T-helper 1 cell treated with Interleukin-12 subunit alpha and Interleukin-12 subunit beta and Interleukin-4 antibody, amounts not matched to agents 30 μg/mL and 1 μg/mL, for 36 hours (primary cell): ENCODE measurements around the gene BAIAP2.

ENCODE experiments used
- H3K27ac Mint-ChIP-seq: one replicate; pipeline ENCODE4 v1.8.0; 2021; ENCODE audit warnings: mild to moderate bottlenecking, mixed read lengths
- H3K27me3 Mint-ChIP-seq: one replicate; pipeline ENCODE4 v1.8.0; 2021; ENCODE audit warnings: low read depth, mixed read lengths
- H3K36me3 Mint-ChIP-seq: one replicate; pipeline ENCODE4 v1.8.0; 2021; ENCODE audit warnings: low read depth, mixed read lengths
- H3K4me1 Mint-ChIP-seq: one replicate; pipeline ENCODE4 v1.8.0; 2021; ENCODE audit warnings: low read depth, mixed read lengths
- H3K4me3 Mint-ChIP-seq: one replicate; pipeline ENCODE4 v1.8.0; 2021; ENCODE audit warnings: mild to moderate bottlenecking, moderate library complexity, mixed read lengths
- H3K9me3 Mint-ChIP-seq: one replicate; pipeline ENCODE4 v1.8.0; 2021; ENCODE audit warnings: mixed read lengths

Gene BAIAP2

GRCh38 chr17:81114351-81115093 is 79.6 kb downstream of the BAIAP2 start:
- H3K27ac Mint-ChIP-seq = no peak overlapping the region
- H3K36me3 Mint-ChIP-seq = no peaks in the 10 kb centered on the region
- no peaks in the 10 kb centered on the region for H3K27me3 Mint-ChIP-seq
- no peak overlapping the region for H3K4me3 Mint-ChIP-seq
- H3K4me1 Mint-ChIP-seq = peaks cover 2% of the 10 kb centered on the region
- no peaks in the 10 kb centered on the region for H3K9me3 Mint-ChIP-seq

GRCh38 chr17:81115219-81115618 is 80.3 kb downstream of the BAIAP2 start:
- no peak overlapping the region for H3K27ac Mint-ChIP-seq
- H3K9me3 Mint-ChIP-seq = no peaks in the 10 kb centered on the region

DNA sequence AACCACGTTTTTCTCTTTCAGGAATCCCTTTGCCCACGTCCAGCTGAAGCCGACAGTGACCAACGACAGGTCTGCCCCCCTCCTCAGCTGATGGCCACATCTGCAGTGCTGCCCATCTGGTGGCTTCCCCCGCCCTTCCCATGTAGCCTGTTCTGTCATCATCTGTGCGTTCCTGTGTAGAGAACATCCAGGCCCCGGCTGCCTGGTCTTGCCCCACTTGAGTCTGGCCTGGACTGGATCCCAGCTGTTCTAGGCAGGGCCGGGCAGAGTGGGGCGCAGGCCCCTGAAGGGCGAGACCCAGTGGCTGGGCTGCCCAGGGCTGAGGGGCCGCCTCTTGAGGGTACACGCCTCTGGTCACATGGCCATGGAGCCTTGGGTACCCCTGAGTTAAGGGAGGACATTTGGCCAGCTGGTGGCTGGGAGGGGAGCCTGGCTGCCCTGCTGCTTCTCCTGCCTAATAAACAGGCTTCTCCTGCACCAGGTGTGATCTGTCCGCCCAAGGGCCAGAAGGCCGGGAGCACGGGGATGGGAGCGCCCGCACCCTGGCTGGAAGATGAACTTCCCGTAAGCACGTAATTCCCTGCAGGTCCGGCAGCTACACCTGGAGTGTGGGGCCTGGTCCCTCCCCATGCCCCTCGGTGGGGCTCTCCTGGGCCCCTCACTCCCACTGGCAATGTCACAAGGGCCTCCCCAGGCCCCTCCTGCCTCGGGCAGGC is 81.0 kb downstream of the BAIAP2 start:
- no peak overlapping the region for H3K4me3 Mint-ChIP-seq
- peaks cover 2% of the 10 kb centered on the region for H3K4me1 Mint-ChIP-seq
- no peaks in the 10 kb centered on the region for H3K36me3 Mint-ChIP-seq
- H3K9me3 Mint-ChIP-seq = no peaks in the 10 kb centered on the region
- H3K27me3 Mint-ChIP-seq = no peaks in the 10 kb centered on the region
- H3K27ac Mint-ChIP-seq = no peak overlapping the region

More at GRCh38 chr17:81115219-81115618, 80.3 kb downstream of the BAIAP2 start:
- H3K27me3 Mint-ChIP-seq = no peaks in the 10 kb centered on the region
- H3K4me1 Mint-ChIP-seq = peaks cover 2% of the 10 kb centered on the region
- H3K4me3 Mint-ChIP-seq = no peak overlapping the region
- no peaks in the 10 kb centered on the region for H3K36me3 Mint-ChIP-seq

DNA sequence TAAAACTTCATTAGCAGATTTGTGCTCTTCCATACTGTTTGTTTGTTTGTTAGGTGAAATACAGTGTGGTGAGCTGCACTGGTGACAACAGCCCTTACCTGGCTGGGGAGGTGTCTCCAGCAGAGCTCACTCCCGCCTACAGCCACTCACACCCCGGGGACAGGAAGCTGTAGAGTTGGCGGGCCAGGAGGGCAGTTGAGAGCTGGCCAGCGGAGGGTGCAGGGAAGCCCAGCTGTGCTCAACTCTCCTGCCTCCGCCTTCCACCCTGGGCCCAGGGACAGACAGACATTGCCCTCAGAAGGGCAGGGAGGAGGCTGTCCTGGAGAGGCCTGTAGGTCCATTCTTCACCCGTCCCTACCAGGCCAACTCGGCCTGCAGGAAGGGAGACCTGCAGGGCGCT is 81.8 kb downstream of the BAIAP2 start:
- Mint-ChIP-seq H3K27ac (no peak overlapping the region), H3K9me3 (no peaks in the 10 kb centered on the region), H3K4me1 (peaks cover 2% of the 10 kb centered on the region), H3K36me3 (no peaks in the 10 kb centered on the region), H3K4me3 (no peak overlapping the region), H3K27me3 (no peaks in the 10 kb centered on the region)

- Mint-ChIP-seq H3K27me3 (no peaks in the 10 kb centered on the region), H3K36me3 (no peaks in the 10 kb centered on the region), H3K4me1 (peaks cover 2% of the 10 kb centered on the region), H3K27ac (no peak overlapping the region), H3K4me3 (no peak overlapping the region), H3K9me3 (no peaks in the 10 kb centered on the region)
These were observed 82.8 kb downstream of the BAIAP2 start for GRCh38 chr17:81117672-81118198.

DNA sequence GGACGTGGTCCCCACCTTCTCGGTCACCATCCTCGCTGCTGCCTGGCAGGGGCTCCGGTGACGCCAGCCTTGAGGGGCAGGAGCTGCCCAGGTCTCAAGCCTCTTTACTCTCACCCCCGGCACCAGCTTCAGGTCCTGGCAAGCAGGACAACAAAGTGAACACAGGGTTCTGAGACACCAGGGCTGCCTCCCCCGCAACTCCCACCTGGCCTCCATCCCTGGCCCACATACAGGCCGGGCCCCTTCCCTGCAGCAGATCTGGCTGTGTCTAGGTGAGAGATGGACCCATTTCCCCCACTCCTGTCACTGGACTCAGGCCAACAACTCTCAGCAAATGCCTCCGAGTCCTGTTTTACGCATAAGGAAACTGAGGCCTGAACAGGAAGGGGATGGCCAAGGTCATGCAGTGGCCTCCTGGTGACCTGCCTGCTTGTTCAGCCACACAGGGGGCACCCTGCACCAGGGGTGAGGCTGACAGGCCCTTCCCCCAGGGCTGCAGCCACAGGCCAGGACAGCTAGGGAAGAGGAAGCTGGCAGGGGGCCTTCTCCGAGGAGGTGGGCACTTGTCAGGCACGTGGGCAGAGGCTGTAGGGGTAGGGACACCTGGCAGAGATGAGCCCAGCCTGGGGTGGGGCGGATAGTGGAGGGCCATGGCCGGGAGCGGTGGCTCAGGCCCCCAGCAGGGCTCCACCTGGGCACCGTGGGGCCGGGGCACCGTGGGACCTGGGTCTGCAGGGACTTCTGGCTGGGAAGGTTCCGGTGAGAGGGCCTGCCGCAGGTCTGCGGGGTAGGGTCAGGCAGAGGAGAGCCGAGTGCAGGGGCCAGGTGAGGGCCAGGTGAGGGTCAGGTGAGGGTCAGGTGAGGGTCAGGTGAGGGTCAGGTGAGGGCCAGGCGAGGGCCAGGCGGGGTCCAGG is 83.6 kb downstream of the BAIAP2 start:
- Mint-ChIP-seq H3K4me3 (peak overlapping the region; percentile 57), H3K4me1 (peaks cover 2% of the 10 kb centered on the region), H3K27me3 (no peaks in the 10 kb centered on the region), H3K36me3 (no peaks in the 10 kb centered on the region), H3K27ac (peak overlapping the region; percentile 62), H3K9me3 (no peaks in the 10 kb centered on the region)

- Mint-ChIP-seq H3K36me3 (no peaks in the 10 kb centered on the region), H3K4me1 (peaks cover 2% of the 10 kb centered on the region), H3K27me3 (no peaks in the 10 kb centered on the region), H3K27ac (peak overlapping the region; percentile 64), H3K4me3 (peak overlapping the region; percentile 75), H3K9me3 (no peaks in the 10 kb centered on the region)
These were observed 84.5 kb downstream of the BAIAP2 start for GRCh38 chr17:81119223-81120148.

DNA sequence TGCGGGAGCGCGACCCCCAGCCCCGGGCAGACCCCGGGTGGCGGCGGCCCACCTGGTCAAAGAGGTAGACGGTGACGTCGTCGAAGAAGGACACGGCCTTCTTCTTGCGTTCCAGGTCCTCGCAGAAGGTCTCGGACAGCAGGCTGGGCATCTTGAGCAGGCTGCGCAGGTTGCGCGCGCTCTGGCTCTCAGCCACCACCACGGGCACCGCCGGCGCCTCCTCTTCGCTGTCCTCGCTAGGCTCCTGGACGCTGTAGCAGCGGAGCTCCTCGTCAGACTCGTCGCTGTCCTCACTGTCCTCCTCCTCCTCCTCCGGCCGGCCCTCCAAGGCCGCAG is 85.2 kb downstream of the BAIAP2 start:
- Mint-ChIP-seq H3K9me3 (no peaks in the 10 kb centered on the region), H3K4me3 (no peak overlapping the region), H3K27ac (no peak overlapping the region), H3K4me1 (peaks cover 2% of the 10 kb centered on the region), H3K27me3 (no peaks in the 10 kb centered on the region), H3K36me3 (no peaks in the 10 kb centered on the region)

GRCh38 chr17:81120695-81121621 is 86.0 kb downstream of the BAIAP2 start:
- H3K27ac Mint-ChIP-seq = no peak overlapping the region
- H3K4me3 Mint-ChIP-seq = no peak overlapping the region
- H3K36me3 Mint-ChIP-seq = no peaks in the 10 kb centered on the region
- H3K27me3 Mint-ChIP-seq = no peaks in the 10 kb centered on the region
- H3K4me1 Mint-ChIP-seq = peaks cover 2% of the 10 kb centered on the region
- H3K9me3 Mint-ChIP-seq = no peaks in the 10 kb centered on the region

DNA sequence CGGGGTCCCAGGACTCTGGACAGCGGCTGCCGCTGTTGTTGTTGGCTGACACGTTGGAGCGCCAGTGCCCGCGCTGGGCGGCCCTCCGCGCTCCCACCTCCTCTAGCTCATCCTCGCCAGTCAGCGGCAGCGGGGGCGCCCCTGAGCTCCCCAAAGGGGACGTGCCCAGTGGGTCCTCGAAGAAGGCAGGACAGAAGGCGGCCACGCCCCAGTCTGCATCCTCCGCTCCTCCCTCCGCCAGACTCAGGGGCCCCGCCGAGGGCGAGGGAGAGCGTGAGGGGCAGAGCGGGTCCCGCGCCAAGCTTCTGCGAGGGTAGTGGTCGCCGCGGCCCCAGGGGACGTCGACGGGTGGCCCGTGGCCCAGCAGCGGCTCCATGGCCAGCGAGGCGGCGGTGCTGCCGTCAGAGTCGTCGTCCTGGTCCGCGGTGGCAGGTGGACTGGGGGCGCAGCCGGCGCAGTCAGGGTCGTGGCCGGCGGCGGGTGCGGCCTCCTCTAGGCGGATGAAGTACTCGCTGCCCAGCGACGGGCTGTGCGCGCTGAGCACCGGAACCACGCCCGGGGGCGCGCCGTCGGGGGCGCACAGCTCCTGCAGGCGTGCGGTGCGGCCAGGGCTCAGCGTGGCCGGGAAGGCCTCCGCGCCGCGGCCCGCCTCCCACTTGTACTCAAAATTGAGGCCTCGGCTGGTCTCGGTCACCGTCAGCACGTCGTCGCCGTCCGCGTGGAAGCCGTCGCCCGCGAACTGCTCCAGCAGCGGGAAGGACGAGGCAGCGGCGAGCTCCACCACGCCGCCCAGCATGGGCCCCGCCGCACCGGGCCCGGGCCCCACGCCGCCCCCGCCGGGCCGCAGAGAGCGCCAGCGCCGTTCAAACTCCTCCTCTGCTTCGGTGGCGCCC is 87.1 kb downstream of the BAIAP2 start:
- H3K27me3 Mint-ChIP-seq = no peaks in the 10 kb centered on the region
- no peak overlapping the region for H3K27ac Mint-ChIP-seq
- no peaks in the 10 kb centered on the region for H3K9me3 Mint-ChIP-seq
- no peaks in the 10 kb centered on the region for H3K36me3 Mint-ChIP-seq
- H3K4me1 Mint-ChIP-seq = peaks cover 2% of the 10 kb centered on the region
- no peak overlapping the region for H3K4me3 Mint-ChIP-seq

DNA sequence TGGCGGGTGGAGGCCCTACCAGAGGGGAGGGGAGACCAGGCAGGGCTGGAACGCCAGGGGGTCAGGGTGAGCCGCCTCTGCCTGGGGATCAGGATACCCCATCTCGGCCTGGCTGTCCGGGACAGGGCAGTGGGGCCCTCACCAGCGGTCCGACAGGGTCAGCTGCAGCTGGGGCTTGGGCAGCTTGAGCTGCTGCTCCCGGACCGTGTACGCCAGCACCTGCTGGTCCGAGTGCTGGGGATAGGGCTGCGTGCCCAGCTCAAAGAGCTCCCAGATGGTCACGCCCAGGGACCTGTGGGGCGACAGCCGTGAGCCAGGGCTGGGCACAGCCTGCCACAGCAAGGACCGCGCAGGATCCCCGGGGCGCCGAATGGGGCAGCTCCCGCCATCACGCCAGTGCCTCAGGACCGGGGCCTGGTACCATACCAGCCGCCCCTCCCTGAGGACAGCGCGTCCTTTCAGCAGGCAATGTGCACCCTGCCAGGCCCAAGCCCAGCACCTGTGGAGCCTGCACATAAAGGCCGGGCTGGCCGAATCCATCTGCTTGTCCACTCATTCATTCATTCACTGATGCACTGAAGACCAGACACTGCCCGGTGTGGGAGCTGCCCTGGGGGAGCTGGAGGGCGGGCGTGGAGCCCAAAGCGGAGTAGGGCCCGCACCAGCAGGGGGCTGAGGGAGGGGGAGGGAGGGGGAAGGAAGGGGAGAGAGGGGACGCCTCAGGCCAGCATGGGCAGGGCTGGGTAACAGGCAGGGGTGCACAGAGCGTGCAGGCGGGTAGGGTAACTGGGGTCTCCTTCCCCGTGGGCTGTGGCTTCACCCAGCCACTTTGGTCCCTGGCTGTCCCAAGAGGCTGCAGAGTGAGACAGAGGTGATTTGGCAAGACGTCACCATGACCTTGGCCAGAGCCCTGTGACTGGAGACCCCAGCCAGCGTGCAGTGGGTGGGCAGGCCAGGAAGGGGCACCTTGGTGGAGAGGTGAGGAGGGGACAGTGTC is 88.4 kb downstream of the BAIAP2 start:
- no peaks in the 10 kb centered on the region for H3K36me3 Mint-ChIP-seq
- H3K9me3 Mint-ChIP-seq = no peaks in the 10 kb centered on the region
- H3K4me3 Mint-ChIP-seq = no peak overlapping the region
- H3K4me1 Mint-ChIP-seq = peaks cover 2% of the 10 kb centered on the region
- H3K27ac Mint-ChIP-seq = no peak overlapping the region
- H3K27me3 Mint-ChIP-seq = no peaks in the 10 kb centered on the region
